ENCODE measurements around the gene LYPLA2.

DNA sequence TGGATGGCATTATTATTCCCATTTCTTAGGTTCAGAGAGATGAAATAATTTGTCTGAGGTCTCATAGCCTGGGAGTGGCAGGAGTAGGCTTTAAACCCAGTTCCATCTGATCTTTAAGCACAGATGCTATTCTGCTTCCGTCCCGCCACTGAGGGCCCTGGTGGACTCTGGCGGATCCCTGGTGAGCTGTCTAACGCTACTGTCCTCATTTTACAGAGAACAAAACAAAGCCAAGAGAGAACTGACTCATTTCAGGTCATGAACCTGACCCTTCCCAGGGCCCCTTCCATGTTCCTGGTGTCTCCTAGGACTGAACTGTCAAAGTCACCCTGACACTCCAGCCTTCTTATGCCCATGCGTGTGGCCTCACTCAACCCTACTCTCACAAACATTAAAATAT, 12.7 kb downstream of the LYPLA2 start:
- TF ChIP-seq, protein P1, sequence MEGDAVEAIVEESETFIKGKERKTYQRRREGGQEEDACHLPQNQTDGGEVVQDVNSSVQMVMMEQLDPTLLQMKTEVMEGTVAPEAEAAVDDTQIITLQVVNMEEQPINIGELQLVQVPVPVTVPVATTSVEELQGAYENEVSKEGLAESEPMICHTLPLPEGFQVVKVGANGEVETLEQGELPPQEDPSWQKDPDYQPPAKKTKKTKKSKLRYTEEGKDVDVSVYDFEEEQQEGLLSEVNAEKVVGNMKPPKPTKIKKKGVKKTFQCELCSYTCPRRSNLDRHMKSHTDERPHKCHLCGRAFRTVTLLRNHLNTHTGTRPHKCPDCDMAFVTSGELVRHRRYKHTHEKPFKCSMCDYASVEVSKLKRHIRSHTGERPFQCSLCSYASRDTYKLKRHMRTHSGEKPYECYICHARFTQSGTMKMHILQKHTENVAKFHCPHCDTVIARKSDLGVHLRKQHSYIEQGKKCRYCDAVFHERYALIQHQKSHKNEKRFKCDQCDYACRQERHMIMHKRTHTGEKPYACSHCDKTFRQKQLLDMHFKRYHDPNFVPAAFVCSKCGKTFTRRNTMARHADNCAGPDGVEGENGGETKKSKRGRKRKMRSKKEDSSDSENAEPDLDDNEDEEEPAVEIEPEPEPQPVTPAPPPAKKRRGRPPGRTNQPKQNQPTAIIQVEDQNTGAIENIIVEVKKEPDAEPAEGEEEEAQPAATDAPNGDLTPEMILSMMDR (conservative IDR thresholded peaks at IDR 0.05 in 1 of 2, IDR thresholded peaks at IDR 0.05 in 1 of 2; ENCODE audit: extremely low read depth in 1 of 2, insufficient read depth in 1 of 2, low read depth in 1 of 2, low read length in 2 of 2) = no peak
- TF ChIP-seq EZH2 (IDR thresholded peaks at IDR 0.05; ENCODE audit: borderline replicate concordance, low read length) = no peak

Measured in mammary epithelial cell (primary cell).